HCT116 (cell line): ENCODE data around the gene KIAA1755.

Experiments
- CTCF ChIP-seq, 3 experiments: fragments of 200-600 bp in 1 of 3; sonication (generic) in 1 of 3; IDR thresholded peaks in 2 of 3; conservative IDR thresholded peaks in 1 of 3; 2 replicates each; pipeline ENCODE4 v1.5.1; 2012 to 2017; ENCODE audit warnings: low read depth in 2 of 3, low read length in 2 of 3, antibody characterized with exemption in 1 of 3, borderline replicate concordance in 1 of 3, control low read depth in 1 of 3, mild to moderate bottlenecking in 1 of 3, mixed read lengths in 1 of 3, mixed run types in 1 of 3, moderate library complexity in 1 of 3; ENCODE audit not compliant: insufficient read depth in 1 of 3
- EGR1 ChIP-seq: IDR thresholded peaks from 2 replicates; pipeline ENCODE4 v1.6.1; 2012; ENCODE audit warnings: low read depth
- EZH2 ChIP-seq: fragments of 200-600 bp; sonication (generic); IDR thresholded peaks from 2 replicates; pipeline ENCODE4 v1.6.1; 2017; ENCODE audit warnings: antibody characterized with exemption, mixed run types
- POLR2A ChIP-seq: IDR thresholded peaks from 2 replicates; pipeline ENCODE4 v1.7.0; 2011; ENCODE audit warnings: borderline replicate concordance; ENCODE audit not compliant: insufficient read depth, insufficient read length; ENCODE audit errors: extremely low read depth
- POLR2AphosphoS5 ChIP-seq: IDR thresholded peaks from 2 replicates; pipeline ENCODE4 v1.6.1; 2011; ENCODE audit warnings: mild to moderate bottlenecking, low read depth, low read length, moderate library complexity
- RAD21 ChIP-seq: IDR thresholded peaks from 2 replicates; pipeline ENCODE4 v1.6.1; 2012; ENCODE audit warnings: low read depth, mild to moderate bottlenecking
- SIN3A ChIP-seq: IDR thresholded peaks from 2 replicates; pipeline ENCODE4 v1.6.1; 2012; ENCODE audit warnings: low read depth
- SP1 ChIP-seq: IDR thresholded peaks from 2 replicates; pipeline ENCODE4 v1.6.1; 2012; ENCODE audit warnings: low read depth
- TF ChIP-seq, protein P1 (sequence below): IDR thresholded peaks from 2 replicates; pipeline ENCODE4 v1.6.1; 2012; ENCODE audit warnings: low read depth
- TF ChIP-seq, protein P2 (sequence below): IDR thresholded peaks from 2 replicates; pipeline ENCODE4 v1.6.1; 2011; ENCODE audit warnings: mild to moderate bottlenecking, low read length, moderate library complexity; ENCODE audit not compliant: insufficient replicate concordance; ENCODE audit errors: extremely low read depth

- TF ChIP-seq POLR2A (no peak), POLR2AphosphoS5 (no peak), CTCF (IDR thresholded peaks at IDR 0.05 in 2 of 3, conservative IDR thresholded peaks at IDR 0.05 in 1 of 3; ENCODE audit: borderline replicate concordance in 1 of 3, insufficient read depth in 1 of 3, low read depth in 2 of 3, low read length in 2 of 3) (no peak), EZH2 (no peak), EGR1 (no peak), SP1 (no peak), SIN3A (no peak), RAD21 (no peak)
- TF ChIP-seq, protein P1, sequence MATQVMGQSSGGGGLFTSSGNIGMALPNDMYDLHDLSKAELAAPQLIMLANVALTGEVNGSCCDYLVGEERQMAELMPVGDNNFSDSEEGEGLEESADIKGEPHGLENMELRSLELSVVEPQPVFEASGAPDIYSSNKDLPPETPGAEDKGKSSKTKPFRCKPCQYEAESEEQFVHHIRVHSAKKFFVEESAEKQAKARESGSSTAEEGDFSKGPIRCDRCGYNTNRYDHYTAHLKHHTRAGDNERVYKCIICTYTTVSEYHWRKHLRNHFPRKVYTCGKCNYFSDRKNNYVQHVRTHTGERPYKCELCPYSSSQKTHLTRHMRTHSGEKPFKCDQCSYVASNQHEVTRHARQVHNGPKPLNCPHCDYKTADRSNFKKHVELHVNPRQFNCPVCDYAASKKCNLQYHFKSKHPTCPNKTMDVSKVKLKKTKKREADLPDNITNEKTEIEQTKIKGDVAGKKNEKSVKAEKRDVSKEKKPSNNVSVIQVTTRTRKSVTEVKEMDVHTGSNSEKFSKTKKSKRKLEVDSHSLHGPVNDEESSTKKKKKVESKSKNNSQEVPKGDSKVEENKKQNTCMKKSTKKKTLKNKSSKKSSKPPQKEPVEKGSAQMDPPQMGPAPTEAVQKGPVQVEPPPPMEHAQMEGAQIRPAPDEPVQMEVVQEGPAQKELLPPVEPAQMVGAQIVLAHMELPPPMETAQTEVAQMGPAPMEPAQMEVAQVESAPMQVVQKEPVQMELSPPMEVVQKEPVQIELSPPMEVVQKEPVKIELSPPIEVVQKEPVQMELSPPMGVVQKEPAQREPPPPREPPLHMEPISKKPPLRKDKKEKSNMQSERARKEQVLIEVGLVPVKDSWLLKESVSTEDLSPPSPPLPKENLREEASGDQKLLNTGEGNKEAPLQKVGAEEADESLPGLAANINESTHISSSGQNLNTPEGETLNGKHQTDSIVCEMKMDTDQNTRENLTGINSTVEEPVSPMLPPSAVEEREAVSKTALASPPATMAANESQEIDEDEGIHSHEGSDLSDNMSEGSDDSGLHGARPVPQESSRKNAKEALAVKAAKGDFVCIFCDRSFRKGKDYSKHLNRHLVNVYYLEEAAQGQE, result no peak
- TF ChIP-seq, protein P2, sequence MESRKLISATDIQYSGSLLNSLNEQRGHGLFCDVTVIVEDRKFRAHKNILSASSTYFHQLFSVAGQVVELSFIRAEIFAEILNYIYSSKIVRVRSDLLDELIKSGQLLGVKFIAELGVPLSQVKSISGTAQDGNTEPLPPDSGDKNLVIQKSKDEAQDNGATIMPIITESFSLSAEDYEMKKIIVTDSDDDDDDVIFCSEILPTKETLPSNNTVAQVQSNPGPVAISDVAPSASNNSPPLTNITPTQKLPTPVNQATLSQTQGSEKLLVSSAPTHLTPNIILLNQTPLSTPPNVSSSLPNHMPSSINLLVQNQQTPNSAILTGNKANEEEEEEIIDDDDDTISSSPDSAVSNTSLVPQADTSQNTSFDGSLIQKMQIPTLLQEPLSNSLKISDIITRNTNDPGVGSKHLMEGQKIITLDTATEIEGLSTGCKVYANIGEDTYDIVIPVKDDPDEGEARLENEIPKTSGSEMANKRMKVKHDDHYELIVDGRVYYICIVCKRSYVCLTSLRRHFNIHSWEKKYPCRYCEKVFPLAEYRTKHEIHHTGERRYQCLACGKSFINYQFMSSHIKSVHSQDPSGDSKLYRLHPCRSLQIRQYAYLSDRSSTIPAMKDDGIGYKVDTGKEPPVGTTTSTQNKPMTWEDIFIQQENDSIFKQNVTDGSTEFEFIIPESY, result no peak
Observed at GRCh38 chr20:38247166-38247509, 13.4 kb downstream of the KIAA1755 start.
